Epithelial cell of proximal tubule (primary cell): ENCODE data around the gene SLC5A11. TPM values are rescaled to one million over a fixed set of nuclear protein-coding genes. Genes with fewer than 3 reads are reported as not detected.

Experiments used
- DNase-seq: peaks from one replicate; pipeline ENCODE4 v3.0.0-alpha.2; 2011; ENCODE audit warnings: low read depth
- H3K4me3 ChIP-seq: 2 replicates; pipeline ENCODE4 v1.5.1; 2011; ENCODE audit warnings: low read depth, mild to moderate bottlenecking, low read length
- CTCF ChIP-seq: conservative IDR thresholded peaks from 2 replicates; pipeline ENCODE4 v1.5.1; 2012; ENCODE audit warnings: low read depth, mild to moderate bottlenecking, low read length
- total RNA-seq: library from RNA; depleted of rRNA; stranded (reverse); fragments of >200 nt; gene quantifications from 2 replicates; pipeline ENCODE4 v1.2.3, GENCODE V29; 2015

SLC5A11 gene
- total RNA-seq, 1 donor from 2014 or later, result not detected

GRCh38 chr16:24815021-24815420 is 30.7 kb upstream of the SLC5A11 start:
- no peak for TF ChIP-seq CTCF
- no peak overlapping the region for H3K4me3 ChIP-seq
- DNase-seq, result no peak

GRCh38 chr16:24816688-24817087 is 29.1 kb upstream of the SLC5A11 start:
- no peak for TF ChIP-seq CTCF
- no peak for DNase-seq
- no peak overlapping the region for H3K4me3 ChIP-seq

- TF ChIP-seq CTCF, result no peak
- DNase-seq, result no peak
- H3K4me3 ChIP-seq, result no peak overlapping the region
These were observed 26.2 kb upstream of the SLC5A11 start for GRCh38 chr16:24819462-24820040.

GRCh38 chr16:24820522-24820921 is 25.2 kb upstream of the SLC5A11 start:
- no peak for TF ChIP-seq CTCF

GRCh38 chr16:24821129-24821528 is 24.6 kb upstream of the SLC5A11 start:
- no peak for TF ChIP-seq CTCF
- no peak for DNase-seq
- no peak overlapping the region for H3K4me3 ChIP-seq

More at GRCh38 chr16:24820522-24820921, 25.2 kb upstream of the SLC5A11 start:
- no peak overlapping the region for H3K4me3 ChIP-seq
- DNase-seq, result no peak

GRCh38 chr16:24822542-24822941 is 23.2 kb upstream of the SLC5A11 start:
- no peak for TF ChIP-seq CTCF
- no peak for DNase-seq
- H3K4me3 ChIP-seq, result no peak overlapping the region

- no peak for DNase-seq
- TF ChIP-seq CTCF, result no peak
- no peak overlapping the region for H3K4me3 ChIP-seq
These were observed 22.8 kb upstream of the SLC5A11 start for GRCh38 chr16:24822974-24823373.
